ENCODE results near the gene ERC1.

GRCh38 chr12:1474574-1475153 lies 483.6 kb downstream of the ERC1 start:
- no peak for TF ChIP-seq POLR2AphosphoS5 (IDR thresholded peaks at IDR 0.05)
- TF ChIP-seq CTCF (IDR thresholded peaks at IDR 0.05), result no peak
